KBM-7 (cell line): ENCODE measurements around the gene PLEKHA7.

Source experiments
- DNase-seq: peaks from one replicate; pipeline ENCODE4 v3.0.0-alpha.2; 2015
- in situ Hi-C: fragments of 300-500 bp; cut with MboI; formaldehyde crosslinking; loops from 2 replicates; pipeline ENCODE4 v1.14.3; 2020; ENCODE audit warnings: low sequenced_read_pairs, low pct_unique_long_range_greater_than_20kb, mixed read lengths

PLEKHA7 gene

DNA sequence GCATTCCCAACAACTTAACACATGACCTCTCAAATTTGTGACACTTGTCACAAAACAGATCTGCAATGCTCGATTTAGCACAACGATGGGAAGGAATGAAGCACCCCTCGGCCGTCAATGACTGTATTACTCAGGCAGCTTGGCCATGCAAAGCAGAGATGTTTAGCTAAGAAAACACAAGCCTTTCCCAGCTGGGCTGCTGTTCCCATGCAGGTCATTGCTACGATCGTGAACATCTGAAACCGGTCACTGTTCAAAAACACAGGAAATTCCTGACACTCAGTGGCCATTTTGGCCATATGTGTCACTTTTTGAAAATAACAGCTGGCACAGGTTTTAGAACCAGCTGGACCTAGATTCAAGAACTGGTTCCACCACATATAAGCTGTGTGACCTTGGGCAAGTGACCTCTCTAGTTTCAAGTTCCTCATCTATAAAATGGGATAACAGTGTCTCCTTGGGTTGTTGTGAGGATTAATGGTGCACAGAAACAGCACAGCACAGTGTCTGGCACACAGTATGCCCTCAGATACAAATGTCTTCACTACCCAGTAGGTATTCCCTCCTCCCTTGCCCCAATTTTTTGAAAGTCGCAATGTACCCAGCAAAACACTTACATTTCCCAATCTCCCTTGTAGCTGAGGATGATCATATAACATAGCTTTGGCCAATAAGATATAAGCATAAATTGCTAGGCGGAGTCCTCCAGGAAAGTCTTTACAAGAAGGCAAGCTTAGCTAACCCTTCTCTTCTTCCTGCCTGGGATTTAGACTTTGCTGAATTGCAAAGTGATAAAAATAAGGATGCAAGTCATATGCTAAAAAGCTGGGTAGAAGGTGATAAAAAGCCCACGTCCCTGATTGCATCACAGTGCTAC, 182.7 kb downstream of the PLEKHA7 start:
- DNase-seq = no peak
- in situ Hi-C loops = no loop called here

GRCh38 chr11:16827139-16827538, 187.1 kb downstream of the PLEKHA7 start:
- no peak for DNase-seq
- in situ Hi-C loops = no loop called here

DNA sequence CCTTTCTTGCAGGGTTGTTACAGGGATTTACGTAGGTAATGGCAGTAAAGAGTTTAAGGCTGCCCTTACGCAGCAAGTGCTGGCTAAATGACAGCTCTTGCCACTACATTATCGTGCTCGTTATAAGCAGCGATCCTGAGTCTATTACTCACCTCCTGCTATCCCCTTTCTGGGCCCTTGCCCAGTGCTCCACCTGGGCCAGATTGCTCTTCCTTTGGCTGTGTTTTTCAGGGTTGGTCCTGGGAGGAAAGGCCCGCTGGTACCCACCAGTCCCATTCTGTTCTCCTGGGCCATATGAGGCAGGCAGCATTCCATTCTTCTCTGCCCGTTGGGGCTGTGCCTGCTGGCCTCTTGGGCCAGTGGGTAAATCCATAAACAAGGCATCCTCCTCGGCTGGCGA, 188.2 kb downstream of the PLEKHA7 start:
- DNase-seq = no peak
- in situ Hi-C loops = no loop called here

- in situ Hi-C loops = no loop called here
- no peak for DNase-seq
These were observed 189.1 kb downstream of the PLEKHA7 start for GRCh38 chr11:16825101-16825500.

- peak; percentile 67 for DNase-seq
- in situ Hi-C loops = loop anchor here (25.0 kb wide), 1 partner anchor 242 kb away; no protein-coding TSS in a partner anchor
These were observed 193.7 kb downstream of the PLEKHA7 start for GRCh38 chr11:16820324-16821092.

DNA sequence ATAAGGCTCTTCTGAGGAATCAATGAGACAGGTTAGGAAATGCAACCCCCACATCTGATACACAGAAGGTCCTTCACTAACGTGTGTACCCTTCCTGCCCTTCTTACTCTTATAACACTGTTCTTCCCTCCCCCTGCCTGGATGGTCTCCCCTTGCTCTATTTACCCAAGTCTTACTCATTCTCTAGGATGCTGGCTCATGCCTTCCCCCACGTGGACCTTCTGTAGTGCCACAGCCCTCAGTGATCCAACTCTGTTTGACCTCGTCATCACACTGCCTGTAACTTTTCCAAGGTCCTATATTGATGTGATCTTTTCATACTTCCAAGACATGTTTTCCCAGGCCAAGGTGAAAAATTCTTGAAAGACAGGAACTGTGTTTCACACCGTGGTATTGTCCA, 195.9 kb downstream of the PLEKHA7 start:
- no peak for DNase-seq
- in situ Hi-C loops = loop anchor here (25.0 kb wide), 1 partner anchor 244 kb away; no protein-coding TSS in a partner anchor

DNA sequence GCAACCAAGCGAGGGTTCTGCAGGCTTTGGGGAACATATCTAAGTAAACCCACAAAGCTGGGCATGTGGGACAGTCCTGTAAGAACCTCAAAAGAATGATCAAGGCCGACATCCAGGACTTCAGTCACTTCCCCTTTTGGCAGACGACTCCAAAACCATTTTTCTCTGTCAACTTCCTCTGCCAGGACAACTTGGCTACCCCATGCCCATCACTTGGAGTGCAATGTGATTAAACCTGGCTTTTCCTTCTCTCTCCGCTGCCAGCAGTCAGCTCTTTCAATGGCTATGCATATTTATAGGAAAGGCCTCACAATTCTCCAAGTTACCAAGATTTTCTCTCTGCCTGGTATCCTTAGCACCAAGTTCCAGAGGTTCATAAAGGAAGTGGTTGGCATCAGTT, 196.9 kb downstream of the PLEKHA7 start:
- DNase-seq = peak; percentile 66
- in situ Hi-C loops = loop anchor here (25.0 kb wide), 1 partner anchor 245 kb away; no protein-coding TSS in a partner anchor

- in situ Hi-C loops = loop anchor here (25.0 kb wide), 1 partner anchor 246 kb away; no protein-coding TSS in a partner anchor
These were observed 197.6 kb downstream of the PLEKHA7 start for GRCh38 chr11:16816358-16817270.

GRCh38 chr11:16815047-16815767, 199.0 kb downstream of the PLEKHA7 start:
- peak; percentile 16 for DNase-seq

More at GRCh38 chr11:16816358-16817270, 197.6 kb downstream of the PLEKHA7 start:
- DNase-seq = no peak

DNA sequence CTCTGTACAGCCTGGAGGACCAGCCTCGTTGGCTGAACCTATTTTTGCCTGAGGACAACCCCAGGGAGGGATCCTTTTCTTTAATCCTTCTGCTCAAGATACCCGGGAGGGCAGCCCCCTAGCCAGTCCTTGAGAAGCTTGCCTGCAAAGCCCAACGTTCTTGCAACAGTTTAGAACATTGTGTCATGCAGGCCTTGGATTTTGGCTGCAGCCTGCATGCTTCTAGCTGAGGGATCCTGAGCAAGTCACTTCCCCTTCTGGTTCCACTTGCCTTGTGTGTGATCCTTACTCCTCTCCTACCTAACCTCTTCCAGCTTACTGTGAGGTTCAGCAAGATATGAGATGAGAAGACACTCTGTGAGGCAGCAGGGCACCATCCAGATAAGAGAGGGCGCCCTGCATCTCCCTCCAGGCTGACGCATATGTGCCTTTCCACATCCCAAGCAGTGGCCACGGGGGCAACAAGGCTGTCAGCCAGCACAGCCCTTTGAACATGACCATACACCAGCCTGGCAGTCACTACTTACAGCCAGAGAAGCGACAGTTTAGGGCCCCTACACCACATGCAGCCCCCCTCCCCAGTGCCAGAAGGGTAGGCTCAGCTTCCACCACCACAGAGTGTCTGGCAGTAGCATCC, 199.7 kb downstream of the PLEKHA7 start:
- DNase-seq = peak; percentile 16
- in situ Hi-C loops = loop anchor here (25.0 kb wide), 1 partner anchor 248 kb away; no protein-coding TSS in a partner anchor

More at GRCh38 chr11:16815047-16815767, 199.0 kb downstream of the PLEKHA7 start:
- in situ Hi-C loops = loop anchor here (25.0 kb wide), 1 partner anchor 247 kb away; no protein-coding TSS in a partner anchor

- in situ Hi-C loops = loop anchor here (25.0 kb wide), 1 partner anchor 249 kb away; no protein-coding TSS in a partner anchor
These were observed 201.1 kb downstream of the PLEKHA7 start for GRCh38 chr11:16813126-16813525.

DNA sequence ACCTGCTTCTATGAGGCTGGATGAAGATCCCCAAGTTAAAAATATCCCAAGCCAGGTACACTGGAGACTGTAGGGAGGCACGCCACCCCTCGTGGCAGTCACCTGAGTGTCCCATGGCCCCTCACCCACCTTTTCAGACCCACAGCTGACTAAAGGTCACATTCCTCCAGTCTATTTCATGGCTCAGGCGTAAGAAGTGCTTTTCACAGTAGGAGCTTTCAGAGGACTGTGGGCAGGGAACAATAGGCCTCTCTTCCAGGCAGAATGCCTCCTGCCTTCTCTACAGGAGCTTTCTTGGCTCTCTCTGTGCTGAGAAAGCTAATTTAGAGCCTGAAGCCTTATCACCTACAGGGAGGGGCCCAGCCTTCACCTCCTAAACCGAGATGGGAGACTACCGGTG, 201.9 kb downstream of the PLEKHA7 start:
- in situ Hi-C loops = loop anchor here (25.0 kb wide), 1 partner anchor 250 kb away; no protein-coding TSS in a partner anchor
- no peak for DNase-seq

More at GRCh38 chr11:16813126-16813525, 201.1 kb downstream of the PLEKHA7 start:
- DNase-seq = no peak

DNA sequence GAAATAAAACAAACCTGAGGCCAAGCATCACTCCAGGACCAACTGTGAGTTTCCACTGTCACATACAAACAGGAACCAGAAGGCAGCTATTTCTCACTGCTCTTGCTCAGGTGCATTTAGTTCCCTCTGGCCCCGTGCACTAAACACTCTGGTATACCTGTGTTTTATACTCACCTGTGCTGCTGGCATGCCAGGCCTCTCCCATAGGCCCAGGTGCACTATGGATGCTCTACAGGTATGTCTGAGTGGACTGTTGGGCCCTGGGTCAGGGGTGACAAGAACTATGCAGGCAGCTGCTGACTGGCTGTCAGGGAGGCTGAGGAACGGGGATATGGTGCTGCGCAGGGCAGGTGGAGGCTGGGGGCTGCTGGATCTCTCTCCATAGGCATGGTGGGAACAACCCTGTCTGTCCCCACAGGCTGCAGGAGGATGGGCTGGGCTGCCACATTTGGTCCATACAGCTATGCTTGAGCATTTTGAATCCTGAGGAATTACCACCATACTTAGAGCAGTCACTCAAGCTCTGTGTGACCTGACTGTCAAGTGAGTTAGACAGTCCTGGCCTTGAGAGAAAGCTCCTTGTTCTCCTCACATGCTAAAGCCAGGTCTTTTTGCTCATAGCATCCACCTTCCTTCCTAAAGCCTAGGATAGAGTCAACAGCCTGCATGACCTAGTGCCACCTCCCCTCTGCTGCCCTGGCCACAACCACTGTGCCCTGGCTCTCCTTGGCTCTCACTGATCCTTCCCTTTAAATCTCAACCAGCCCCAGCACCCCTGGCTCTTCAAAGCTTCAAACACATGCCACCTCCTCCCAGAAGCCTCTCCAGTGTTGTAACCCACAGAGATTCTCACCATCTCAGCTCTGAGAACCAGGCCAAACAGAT, 202.8 kb downstream of the PLEKHA7 start:
- in situ Hi-C loops = loop anchor here (25.0 kb wide), 1 partner anchor 251 kb away; no protein-coding TSS in a partner anchor

GRCh38 chr11:16809886-16810668, 204.1 kb downstream of the PLEKHA7 start:
- in situ Hi-C loops = loop anchor here (25.0 kb wide), 1 partner anchor 252 kb away; no protein-coding TSS in a partner anchor
- DNase-seq = no peak

More for the DNA sequence above, 202.8 kb downstream of the PLEKHA7 start:
- DNase-seq = no peak

GRCh38 chr11:16807306-16807705, 206.9 kb downstream of the PLEKHA7 start:
- DNase-seq = peak; percentile 81
- in situ Hi-C loops = loop anchor here (25.0 kb wide), 1 partner anchor 255 kb away; no protein-coding TSS in a partner anchor
